ENCODE measurements around the gene FHIT.

GRCh38 chr3:60579734-60580133 lies 671.5 kb downstream of the FHIT start:
- TF ChIP-seq CTCF (IDR thresholded peaks at IDR 0.05) = no peak
- no peak for TF ChIP-seq EP300 (IDR thresholded peaks at IDR 0.05)
